CD4-positive, alpha-beta T cell treated with Interferon alpha-2 for 1 hour (primary cell): Measurements from ENCODE around the gene TMEM91.
"Not testable (repeated sequence)": the region's sequence is repeated elsewhere in the genome, so short reads cannot be mapped to it uniquely, and the experiment has no call there.

Experiments
- DNase-seq, 2 donors: peaks; one replicate each; pipeline ENCODE4 v3.0.0-alpha.2; 2020 to 2022

Gene TMEM91

DNA sequence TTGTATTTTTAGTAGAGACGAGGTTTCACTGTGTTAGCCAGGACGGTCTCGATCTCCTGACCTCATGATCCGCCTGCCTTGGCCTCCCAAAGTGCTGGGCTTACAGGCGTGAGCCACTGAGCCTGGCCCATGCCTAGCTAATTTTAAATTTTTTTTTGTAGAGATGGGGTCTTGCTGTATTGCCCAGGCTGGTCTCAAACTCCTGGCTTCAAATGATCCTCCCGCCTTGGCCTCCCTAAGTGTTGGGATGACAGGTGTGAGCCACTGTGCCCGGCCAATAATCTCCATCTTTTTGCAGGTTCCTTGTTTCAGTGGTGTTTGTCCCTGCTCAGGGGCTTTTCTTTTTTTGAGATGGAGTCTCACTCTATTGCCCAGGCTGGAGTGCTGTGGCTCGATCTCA lies 5.2 kb downstream of the TMEM91 start:
- not testable (repeated sequence) for DNase-seq

- no peak for DNase-seq
Observed at GRCh38 chr19:41384351-41384750, 8.0 kb downstream of the TMEM91 start.

- no peak for DNase-seq
Observed at GRCh38 chr19:41386442-41386841, 10.1 kb downstream of the TMEM91 start.

GRCh38 chr19:41391618-41392017 lies 15.3 kb downstream of the TMEM91 start:
- no peak for DNase-seq

- no peak for DNase-seq
Observed at GRCh38 chr19:41392775-41393174, 16.4 kb downstream of the TMEM91 start.

DNA sequence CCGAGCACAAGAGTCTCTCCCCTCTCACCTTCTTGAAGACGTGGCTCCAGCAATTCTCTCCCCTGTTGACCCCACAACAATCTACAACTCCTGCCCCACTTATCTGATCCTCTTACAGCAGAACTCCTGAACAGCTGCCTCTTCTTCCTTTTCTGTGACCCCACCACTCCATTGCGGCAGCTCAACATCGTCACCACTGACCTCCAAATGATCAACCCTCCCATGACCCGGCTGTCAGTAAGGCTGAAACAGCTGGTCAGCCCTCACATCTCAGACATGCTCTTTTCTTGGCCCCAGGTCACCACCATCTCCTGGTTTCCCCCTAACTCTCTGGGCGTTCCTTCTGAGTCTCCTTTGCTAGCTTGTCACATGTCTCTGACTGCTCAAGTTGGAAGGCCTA lies 19.0 kb downstream of the TMEM91 start:
- no peak for DNase-seq

GRCh38 chr19:41397086-41398049 lies 21.0 kb downstream of the TMEM91 start, which contains the start of the genes BCKDHA and EXOSC5:
TSS of gene BCKDHA (plus strand) at chr19:41397818. CDS start at chr19:41397828, 10 bp downstream.
TSS of gene EXOSC5 (minus strand) at chr19:41397359. CDS start at chr19:41397328, 31 bp downstream.
- DNase-seq: peak; percentile 100

DNA sequence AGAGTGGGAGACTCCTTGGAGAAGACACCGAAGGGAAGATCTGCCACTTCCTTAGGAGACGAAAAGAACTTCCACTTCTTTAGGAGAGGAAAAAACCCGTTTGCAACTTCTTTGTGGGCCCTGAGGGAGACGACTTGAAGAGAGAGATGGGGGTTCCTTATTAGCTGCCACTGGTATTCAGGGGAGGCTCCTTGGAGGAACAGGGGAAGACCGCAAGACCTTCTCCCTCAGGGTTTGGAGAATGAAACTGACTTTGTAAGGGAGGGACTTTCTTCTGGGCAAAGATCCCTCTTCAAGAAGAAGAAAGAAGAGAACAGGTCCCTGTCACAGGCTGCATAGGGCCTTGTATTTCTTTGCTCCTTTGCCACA lies 21.7 kb downstream of the TMEM91 start:
- no peak for DNase-seq

DNA sequence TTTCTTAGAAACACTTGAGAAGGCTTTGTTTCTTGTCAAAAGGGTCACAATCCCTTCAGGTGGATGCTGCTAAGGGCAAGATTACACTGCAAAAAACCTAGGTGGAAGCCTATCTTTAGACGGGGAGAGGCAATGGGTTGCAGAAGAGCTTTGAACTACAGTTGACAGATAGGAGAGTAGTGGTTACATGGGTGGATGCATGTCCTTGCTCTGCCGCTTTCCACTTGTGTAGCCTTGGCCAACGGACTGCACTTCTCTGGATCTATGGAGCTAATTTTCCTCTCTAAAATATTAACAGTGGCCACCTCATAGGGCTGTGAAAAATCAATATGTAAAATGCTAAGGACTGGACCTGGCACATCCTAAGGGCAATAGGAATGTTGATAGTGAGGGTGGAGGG lies 22.3 kb downstream of the TMEM91 start:
- no peak for DNase-seq

DNA sequence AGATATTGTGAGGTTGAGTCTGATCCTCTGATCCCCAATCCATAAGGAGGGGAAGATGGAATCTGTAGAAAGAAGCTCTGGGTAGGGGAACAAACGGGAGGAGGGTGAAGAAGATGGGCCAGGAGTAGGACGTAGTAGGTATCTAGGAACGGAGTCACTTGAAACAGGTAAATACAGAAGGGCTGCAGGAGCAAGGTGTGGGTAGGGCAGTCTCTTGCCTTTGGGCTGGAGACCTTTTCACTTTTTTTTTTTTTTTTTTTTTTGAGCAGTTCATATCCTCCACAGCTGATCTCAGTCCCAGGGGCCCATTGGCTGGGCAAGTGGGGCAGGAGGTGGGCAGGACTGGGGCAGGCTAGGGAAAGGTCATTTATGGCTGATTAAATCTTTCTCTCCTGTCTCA lies 22.8 kb downstream of the TMEM91 start:
- DNase-seq: no peak

- DNase-seq: no peak
Observed at GRCh38 chr19:41399525-41399924, 23.2 kb downstream of the TMEM91 start.

GRCh38 chr19:41401483-41401882 lies 25.1 kb downstream of the TMEM91 start:
- DNase-seq: no peak

DNA sequence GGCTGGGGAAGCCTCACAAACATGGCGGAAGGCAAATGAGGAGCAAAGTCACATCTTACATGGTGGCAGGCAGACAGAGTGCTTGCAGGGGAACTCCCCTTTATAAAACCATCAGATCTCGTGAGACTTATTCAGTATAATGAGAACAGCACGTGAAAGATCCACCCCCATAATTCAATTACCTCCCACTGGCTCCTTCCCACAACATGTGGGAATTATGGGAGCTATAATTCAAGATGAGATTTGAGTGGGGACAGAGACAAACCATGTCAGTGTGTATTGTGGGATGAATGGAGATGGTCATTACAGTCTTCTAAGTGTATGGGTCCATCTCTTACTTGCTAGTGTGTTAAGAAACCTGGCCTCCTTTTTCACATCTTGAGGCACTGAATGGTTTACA lies 25.7 kb downstream of the TMEM91 start:
- no peak for DNase-seq

DNA sequence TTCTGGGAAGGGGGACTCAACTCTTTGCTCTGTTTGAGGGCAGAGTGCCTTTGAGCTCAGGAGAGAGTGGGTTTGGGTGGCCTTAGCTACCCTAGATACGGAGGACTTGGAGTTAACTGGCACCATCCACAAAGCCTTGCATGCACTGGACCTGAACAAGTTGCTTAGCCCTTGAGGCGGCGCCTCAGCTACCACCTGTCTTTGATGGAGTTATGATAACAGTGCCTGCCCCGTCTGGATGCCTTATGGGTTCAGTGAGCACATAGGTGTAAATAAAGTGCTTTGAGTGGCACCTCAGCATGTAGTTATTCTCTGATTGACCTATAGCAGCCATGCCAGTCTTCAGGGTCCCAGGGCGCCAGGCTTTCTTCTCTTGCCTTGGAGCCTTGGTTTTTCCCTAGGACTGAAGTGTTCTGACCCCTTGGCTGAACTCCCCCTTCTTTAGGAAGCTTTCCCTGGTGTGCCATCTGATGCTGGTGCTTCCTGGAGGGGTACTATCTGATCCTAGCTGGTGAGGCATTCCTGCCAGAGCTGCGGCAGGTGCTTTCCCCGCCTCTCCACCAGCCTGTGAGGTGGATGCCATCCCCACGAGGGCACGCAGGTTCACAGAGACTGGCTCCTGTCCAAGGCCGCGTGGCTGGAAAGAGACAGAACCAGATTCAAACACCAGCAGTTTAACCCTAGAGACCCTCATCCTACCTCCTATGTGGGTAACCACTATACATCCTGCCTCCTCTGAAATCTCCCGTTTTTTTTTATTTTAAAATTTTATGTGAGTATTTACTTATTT lies 27.0 kb downstream of the TMEM91 start:
- no peak for DNase-seq

DNA sequence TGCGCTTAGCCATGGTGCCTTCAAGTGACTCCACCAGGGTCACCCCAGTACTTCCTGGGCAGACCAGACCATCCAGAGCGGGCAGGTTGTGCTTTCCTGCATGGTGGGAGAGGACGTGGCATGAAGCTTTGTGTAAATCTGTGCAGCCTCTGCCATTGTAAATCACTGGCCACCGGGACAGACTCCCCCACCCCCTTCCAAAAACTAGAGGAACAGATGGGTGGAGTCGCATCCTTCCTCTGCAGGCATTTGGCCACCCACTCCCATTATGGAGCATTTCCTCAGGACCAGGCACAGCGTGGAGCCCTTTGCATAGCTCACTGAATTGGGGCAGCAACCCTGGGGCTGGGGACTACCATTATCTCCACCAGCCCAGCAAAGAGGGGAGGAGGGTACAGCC lies 29.4 kb downstream of the TMEM91 start:
- DNase-seq: no peak

DNA sequence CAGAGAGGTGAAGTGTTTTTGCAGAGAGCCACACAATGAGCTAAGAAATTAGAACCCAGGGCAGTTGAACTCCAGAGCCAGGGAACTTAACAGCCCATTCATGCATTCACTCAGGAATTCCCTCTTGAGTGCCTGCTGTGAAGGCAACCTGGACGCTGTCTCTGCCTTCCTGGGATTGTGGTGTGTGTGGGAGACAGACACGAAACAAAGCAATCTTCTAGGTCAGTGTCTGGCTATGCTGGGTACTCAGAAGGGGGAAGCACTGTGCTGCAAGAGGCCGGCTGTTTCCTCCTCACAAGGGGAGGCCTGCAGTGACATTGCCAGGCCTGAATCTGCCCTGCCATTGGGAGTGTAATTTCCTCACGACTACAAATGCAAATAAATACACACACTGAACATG lies 30.9 kb downstream of the TMEM91 start:
- no peak for DNase-seq

- no peak for DNase-seq
Observed at GRCh38 chr19:41408256-41408655, 31.9 kb downstream of the TMEM91 start.

GRCh38 chr19:41408846-41409245 lies 32.5 kb downstream of the TMEM91 start:
- DNase-seq: not testable (repeated sequence)

DNA sequence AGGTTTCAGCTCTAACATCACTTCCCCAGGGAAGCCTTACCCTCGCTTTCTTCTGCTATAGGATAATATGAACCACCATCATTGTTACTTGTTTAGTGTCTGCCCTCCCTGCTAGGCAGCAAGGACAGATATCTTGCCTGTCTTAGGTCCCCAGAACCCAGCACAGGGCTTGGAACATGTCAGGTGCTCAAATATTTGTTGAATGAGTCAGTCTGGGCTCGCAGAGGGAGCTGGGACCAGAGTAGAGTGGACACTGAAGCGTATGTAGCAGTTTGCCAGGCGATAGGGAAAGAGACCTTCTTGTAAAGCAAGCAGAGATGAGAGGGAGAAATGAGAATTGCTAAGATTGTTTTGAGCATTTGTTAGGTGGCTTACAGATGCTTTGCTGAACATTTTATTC lies 33.0 kb downstream of the TMEM91 start:
- no peak for DNase-seq

GRCh38 chr19:41410336-41411054 lies 34.2 kb downstream of the TMEM91 start:
- DNase-seq: no peak

DNA sequence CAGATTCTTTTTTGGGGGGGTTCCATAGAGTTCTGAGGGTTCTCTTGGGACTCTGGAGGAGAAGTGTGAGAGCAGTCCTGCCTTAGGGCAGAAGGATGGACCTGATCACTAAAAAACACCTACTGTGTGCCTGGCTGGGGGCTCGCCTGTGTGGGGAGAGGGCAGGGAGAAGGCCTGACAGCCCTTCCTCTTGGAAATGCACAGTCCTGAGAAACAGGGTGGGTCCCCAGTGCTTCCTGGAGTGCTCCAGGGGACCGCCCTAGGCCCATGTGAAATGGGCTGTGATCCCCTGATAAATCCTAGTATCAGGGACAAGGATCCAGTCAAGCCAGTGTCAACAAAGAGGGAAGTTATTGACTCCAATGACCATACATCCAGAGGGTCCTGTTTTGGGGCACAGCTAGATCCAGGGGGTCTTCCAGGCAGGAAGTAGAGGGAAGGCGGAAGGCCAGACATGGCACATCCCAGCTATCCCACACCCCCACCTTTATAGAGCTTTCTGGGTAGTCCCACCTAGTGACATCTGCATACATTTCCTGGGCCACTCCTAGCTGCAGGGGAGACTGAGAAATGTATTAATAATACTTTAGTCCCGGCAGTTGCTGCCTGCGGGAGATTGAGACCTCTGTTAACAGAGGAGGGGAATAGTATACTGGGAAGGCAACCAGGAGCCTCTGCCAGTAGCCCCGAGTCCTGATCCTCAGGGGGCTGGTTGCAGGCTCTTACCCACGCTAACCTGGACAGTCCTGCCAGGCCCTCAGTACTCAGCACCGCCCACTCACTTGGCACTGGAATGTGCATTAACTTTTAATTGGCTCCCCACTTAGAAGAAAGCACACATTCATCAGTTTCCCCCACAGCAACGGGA lies 35.0 kb downstream of the TMEM91 start:
- DNase-seq: no peak

DNA sequence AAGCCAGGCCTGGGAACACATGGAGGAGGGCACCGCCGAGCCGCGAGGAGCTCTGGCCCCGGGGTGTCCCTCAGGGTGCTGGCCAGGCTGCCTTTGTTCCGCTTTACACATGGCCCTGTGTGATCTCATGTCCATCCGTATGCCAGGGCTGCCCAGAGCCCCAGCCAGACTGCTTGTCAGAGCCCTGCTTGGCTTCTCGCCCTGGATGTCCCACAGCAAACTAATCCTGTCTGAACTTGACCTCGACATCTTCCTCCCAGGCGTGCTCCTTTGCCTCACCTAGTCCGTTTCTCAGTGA lies 35.6 kb downstream of the TMEM91 start:
- no peak for DNase-seq
